A549 (cell line): ENCODE measurements around the gene CDK18.

Source experiments
- BCL3 ChIP-seq: fragments of >200 bp; sonication (Bioruptor Twin); formaldehyde crosslinking; IDR thresholded peaks from 3 replicates; pipeline ENCODE4 v1.6.1; 2016
- BHLHE40 ChIP-seq: IDR thresholded peaks from 2 replicates; pipeline ENCODE4 v1.6.1; 2012; ENCODE audit warnings: low read depth, low read length, inconsistent platforms
- CEBPB ChIP-seq, 2 experiments: fragments of >200 bp in 1 of 2; sonication (Bioruptor Twin) in 1 of 2; formaldehyde crosslinking in 1 of 2; IDR thresholded peaks; 2 replicates each; pipeline ENCODE4 v1.6.1; 2012 to 2016
- CHD4 ChIP-seq: fragments of 200-600 bp; sonication (generic); IDR thresholded peaks from 2 replicates; pipeline ENCODE4 v1.6.1; 2016; ENCODE audit warnings: antibody characterized with exemption, mild to moderate bottlenecking, borderline replicate concordance
- CTCF ChIP-seq: fragments of >200 bp; sonication (Bioruptor Twin); formaldehyde crosslinking; IDR thresholded peaks from 3 replicates; pipeline ENCODE4 v1.5.1; 2016
- E2F6 ChIP-seq: IDR thresholded peaks from 2 replicates; pipeline ENCODE4 v1.6.1; 2012; ENCODE audit warnings: low read depth, borderline replicate concordance
- EP300 ChIP-seq, 2 experiments: fragments of >200 bp; sonication (Bioruptor Twin); formaldehyde crosslinking; IDR thresholded peaks; 2 replicates in 1 of 2; 3 replicates in 1 of 2; pipeline ENCODE4 v1.6.1; 2016 to 2017
- HDAC2 ChIP-seq: fragments of 200-600 bp; sonication (generic); IDR thresholded peaks from 2 replicates; pipeline ENCODE4 v1.6.1; 2016
- MAFK ChIP-seq: fragments of 450-650 bp; IDR thresholded peaks from 2 replicates; pipeline ENCODE4 v1.6.1; 2014; ENCODE audit not compliant: partially characterized antibody
- MAX ChIP-seq: IDR thresholded peaks from 2 replicates; pipeline ENCODE4 v1.6.1; 2012
- MAZ ChIP-seq: fragments of 150-350 bp; IDR thresholded peaks from 2 replicates; pipeline ENCODE4 v1.6.1; 2014; ENCODE audit warnings: antibody characterized with exemption, low read depth, low read length, borderline replicate concordance
- POLR2A ChIP-seq: IDR thresholded peaks from 2 replicates; pipeline ENCODE4 v1.6.1; 2012; ENCODE audit warnings: mild to moderate bottlenecking, low read length
- RAD21 ChIP-seq, 2 experiments: fragments of >200 bp in 1 of 2; sonication (Bioruptor Twin) in 1 of 2; formaldehyde crosslinking in 1 of 2; IDR thresholded peaks in 1 of 2; conservative IDR thresholded peaks in 1 of 2; 2 replicates in 1 of 2; 3 replicates in 1 of 2; pipeline ENCODE4 v1.6.1; 2012 to 2018; ENCODE audit warnings: inconsistent platforms in 1 of 2
- RNF2 ChIP-seq: fragments of 200-600 bp; sonication (generic); IDR thresholded peaks from 2 replicates; pipeline ENCODE4 v1.6.1; 2016; ENCODE audit warnings: low read depth, mild to moderate bottlenecking, antibody characterized with exemption, moderate library complexity, borderline replicate concordance

GRCh38 chr1:205531191-205532025 is 26.9 kb downstream of the CDK18 start:
- TF ChIP-seq RNF2, result no peak
- TF ChIP-seq RAD21 (conservative IDR thresholded peaks at IDR 0.05 in 1 of 2, IDR thresholded peaks at IDR 0.05 in 1 of 2), result no peak
- TF ChIP-seq HDAC2, result no peak
- no peak for TF ChIP-seq MAX
- no peak for TF ChIP-seq E2F6
- TF ChIP-seq CEBPB (IDR thresholded peaks at IDR 0.05), result no peak
- no peak for TF ChIP-seq CTCF
- TF ChIP-seq BHLHE40, result no peak
- no peak for TF ChIP-seq CHD4
- TF ChIP-seq BCL3, result no peak
- TF ChIP-seq POLR2A, result no peak
- no peak for TF ChIP-seq MAZ
- TF ChIP-seq EP300 (IDR thresholded peaks at IDR 0.05), result no peak
- TF ChIP-seq MAFK, result no peak
